NB4 (cell line): ENCODE data around the gene MORN1.

Experiments
- DNase-seq: peaks from one replicate; pipeline ENCODE4 v3.0.0; 2010; ENCODE audit warnings: low read depth
- H3K4me3 ChIP-seq: one replicate; pipeline ENCODE4 v1.5.1; 2011; ENCODE audit warnings: mild to moderate bottlenecking, low read depth, low read length, moderate library complexity
- CTCF ChIP-seq: IDR thresholded peaks from one replicate; pipeline ENCODE4 v1.5.1; 2012; ENCODE audit warnings: low read depth, low read length
- MAX ChIP-seq: IDR thresholded peaks from 2 replicates; pipeline ENCODE4 v1.6.1; 2011; ENCODE audit warnings: low read depth, low read length
- MYC ChIP-seq: IDR thresholded peaks from 2 replicates; pipeline ENCODE4 v1.6.1; 2011; ENCODE audit warnings: low read depth, low read length
- POLR2A ChIP-seq: IDR thresholded peaks from 2 replicates; pipeline ENCODE4 v1.6.1; 2011; ENCODE audit warnings: mild to moderate bottlenecking; ENCODE audit not compliant: insufficient read length; ENCODE audit errors: extremely low read depth

MORN1 gene

GRCh38 chr1:2393471-2393877, 2.1 kb upstream of the MORN1 start:
- TF ChIP-seq CTCF (no peak), MYC (no peak), POLR2A (no peak), MAX (no peak)
- DNase-seq: no peak
- no peak overlapping the region for H3K4me3 ChIP-seq

- TF ChIP-seq MYC: no peak
- no peak for TF ChIP-seq CTCF
- no peak for TF ChIP-seq MAX
- TF ChIP-seq POLR2A: no peak
- peak overlapping the region; percentile 75 for H3K4me3 ChIP-seq
- no peak for DNase-seq
Measured at GRCh38 chr1:2392686-2393085, 1.3 kb upstream of the MORN1 start.

GRCh38 chr1:2391931-2392509, 666 bp upstream of the MORN1 start:
- TF ChIP-seq MAX: no peak
- TF ChIP-seq CTCF: no peak
- TF ChIP-seq MYC: no peak
- TF ChIP-seq POLR2A: no peak
- H3K4me3 ChIP-seq: peak overlapping the region; percentile 75
- DNase-seq: no peak

- TF ChIP-seq POLR2A: no peak
- TF ChIP-seq MAX: no peak
- no peak for TF ChIP-seq MYC
- no peak for TF ChIP-seq CTCF
- DNase-seq: no peak
- no peak overlapping the region for H3K4me3 ChIP-seq
Measured at GRCh38 chr1:2389644-2390043, 1.7 kb downstream of the MORN1 start.

GRCh38 chr1:2388004-2388913, 3.1 kb downstream of the MORN1 start:
- DNase-seq: no peak
- H3K4me3 ChIP-seq: no peak overlapping the region
- TF ChIP-seq MYC (no peak), CTCF (no peak), POLR2A (no peak), MAX (no peak)
